HCT116 (cell line): Measurements from ENCODE around the gene ACSL5. TPM values are rescaled to one million over a fixed set of nuclear protein-coding genes. Genes with fewer than 3 reads are reported as not detected.

Experiments
- ATAC-seq: fragments of 200-7000 bp; cut with Tn5 transposase; 2 replicates; pipeline ENCODE4 v1.9.1; 2020; ENCODE audit warnings: mild to moderate bottlenecking, moderate library complexity
- BruUV-seq: library from RNA; stranded (reverse); fragments of 400-500 nt; replicated peaks from 2 replicates; lab custom pipeline; 2021; lab: Mats Ljungman, UMichigan
- CTCF ChIA-PET: fragments of 300-600 bp; sonication (Branson Sonifier 250); formaldehyde crosslinking; loops from one replicate; lab custom pipeline; 2021; ENCODE audit warnings: antibody characterized with exemption; lab: Charles Lee
- POLR2A ChIA-PET: fragments of 300-600, 350-600 bp; sonication (Branson Sonifier 250); formaldehyde crosslinking; loops from one replicate; lab custom pipeline; 2021; ENCODE audit warnings: antibody characterized with exemption; lab: Charles Lee
- RAD21 ChIA-PET, 2 experiments: fragments of 300-600 bp; sonication (Branson Sonifier 250); formaldehyde crosslinking; loops; one replicate each; lab custom pipeline; 2023; ENCODE audit warnings: low total read pairs in 2 of 2; ENCODE audit not compliant: uncharacterized antibody in 2 of 2, unreplicated experiment in 2 of 2, low non-redundant PET in 1 of 2; lab: Charles Lee
- DNase-seq: peaks from one replicate; pipeline ENCODE4 v3.0.0-alpha.2; 2010; ENCODE audit warnings: low read depth, low spot score
- H2AFZ ChIP-seq: fragments of 200-600 bp; shearing (Covaris generic), sonication (generic); 2 replicates; pipeline ENCODE4 v1.6.1; 2017; ENCODE audit warnings: low read depth, mixed run types, mixed read lengths, antibody characterized with exemption, low read length; ENCODE audit not compliant: poor library complexity, severe bottlenecking
- H3K27ac ChIP-seq: 2 replicates; pipeline ENCODE4 v1.5.1; 2012; ENCODE audit warnings: low read depth, low read length
- H3K27me3 ChIP-seq: fragments of 200-600 bp; sonication (generic); 2 replicates; pipeline ENCODE4 v1.6.1; 2016; ENCODE audit warnings: mixed run types, low read length, mixed read lengths; ENCODE audit not compliant: insufficient read depth
- H3K36me3 ChIP-seq, 2 experiments: fragments of 200-500 bp in 1 of 2; fragments of 200-600 bp in 1 of 2; sonication (Bioruptor generic) in 1 of 2; sonication (generic) in 1 of 2; 2 replicates each; pipeline versions ENCODE4 v1.5.1 to v1.6.1; 2014 to 2016; ENCODE audit warnings: low read length in 2 of 2, inconsistent platforms in 1 of 2, mixed read lengths in 1 of 2, mixed run types in 1 of 2; ENCODE audit not compliant: insufficient read depth in 2 of 2, control insufficient read depth in 1 of 2
- H3K4me1 ChIP-seq, 2 experiments: fragments of 200-600 bp in 1 of 2; sonication (generic) in 1 of 2; 2 replicates each; pipeline versions ENCODE4 v1.5.1 to v1.6.1; 2012 to 2017; ENCODE audit warnings: low read length in 2 of 2, inconsistent platforms in 1 of 2, mild to moderate bottlenecking in 1 of 2, mixed read lengths in 1 of 2, mixed run types in 1 of 2, moderate library complexity in 1 of 2; ENCODE audit not compliant: insufficient read depth in 2 of 2, control insufficient read depth in 1 of 2
- H3K4me2 ChIP-seq: fragments of 200-600 bp; sonication (generic); 2 replicates; pipeline ENCODE4 v1.6.1; 2017; ENCODE audit warnings: mixed run types, low read length, mixed read lengths
- H3K4me3 ChIP-seq, 2 experiments: fragments of 200-600 bp in 1 of 2; sonication (generic) in 1 of 2; replicated peaks in 1 of 2; 2 replicates each; pipeline ENCODE4 v1.5.1; 2011 to 2016; ENCODE audit warnings: low read length in 2 of 2, control low read depth in 1 of 2, low read depth in 1 of 2, mild to moderate bottlenecking in 1 of 2, mixed read lengths in 1 of 2, mixed run types in 1 of 2
- H3K79me2 ChIP-seq: fragments of 200-600 bp; sonication (generic); 2 replicates; pipeline ENCODE4 v1.6.1; 2017; ENCODE audit warnings: mild to moderate bottlenecking, mixed run types, low read length, moderate library complexity, mixed read lengths; ENCODE audit not compliant: insufficient read depth
- H3K9ac ChIP-seq: fragments of 200-600 bp; sonication (generic); 2 replicates; pipeline ENCODE4 v1.6.1; 2016; ENCODE audit warnings: low read length, mixed read lengths
- H3K9me2 ChIP-seq: fragments of 200-600 bp; sonication (generic), shearing (Covaris generic); 2 replicates; pipeline ENCODE4 v1.6.1; 2017; ENCODE audit warnings: mixed run types, mild to moderate bottlenecking, moderate library complexity; ENCODE audit not compliant: insufficient read depth
- H3K9me3 ChIP-seq, 2 experiments: fragments of 200-500 bp in 1 of 2; fragments of 200-600 bp in 1 of 2; sonication (Bioruptor generic) in 1 of 2; sonication (generic) in 1 of 2; 2 replicates each; pipeline ENCODE4 v1.6.1; 2014 to 2017; ENCODE audit warnings: low read length in 2 of 2, mixed read lengths in 2 of 2, inconsistent platforms in 1 of 2, low read depth in 1 of 2, mild to moderate bottlenecking in 1 of 2, mixed run types in 1 of 2, moderate library complexity in 1 of 2; ENCODE audit not compliant: control insufficient read depth in 1 of 2, insufficient read depth in 1 of 2
- H4K20me1 ChIP-seq: fragments of 200-600 bp; sonication (generic), shearing (Covaris generic); 2 replicates; pipeline ENCODE4 v1.6.1; 2017; ENCODE audit warnings: mixed run types, mild to moderate bottlenecking, moderate library complexity; ENCODE audit not compliant: insufficient read depth
- EGR1 ChIP-seq: IDR thresholded peaks from 2 replicates; pipeline ENCODE4 v1.6.1; 2012; ENCODE audit warnings: low read depth
- ELF1 ChIP-seq: IDR thresholded peaks from 2 replicates; pipeline ENCODE4 v1.6.1; 2012; ENCODE audit warnings: low read depth, borderline replicate concordance
- POLR2AphosphoS5 ChIP-seq: IDR thresholded peaks from 2 replicates; pipeline ENCODE4 v1.6.1; 2011; ENCODE audit warnings: mild to moderate bottlenecking, low read depth, low read length, moderate library complexity
- SIN3A ChIP-seq: IDR thresholded peaks from 2 replicates; pipeline ENCODE4 v1.6.1; 2012; ENCODE audit warnings: low read depth
- YY1 ChIP-seq: IDR thresholded peaks from 2 replicates; pipeline ENCODE4 v1.6.1; 2011; ENCODE audit warnings: low read length, low read depth, moderate library complexity, mild to moderate bottlenecking; ENCODE audit not compliant: insufficient replicate concordance; ENCODE audit errors: extremely low read depth
- intact Hi-C: fragments of 100-400 bp; cut with micrococcal nuclease; formaldehyde crosslinking; loops from 2 replicates; pipeline ENCODE4 v1.10.0; 2022
- total RNA-seq: library from RNA; stranded (reverse); gene quantifications from one replicate; pipeline ENCODE4 v1.2.1, GENCODE V29; 2021; ENCODE audit not compliant: unreplicated experiment

The ACSL5 gene
- total RNA-seq, 1 experiment from 2014 or later, result 195 TPM

GRCh38 chr10:112382515-112383235, 8.8 kb downstream of the ACSL5 start:
- TSS peak; percentile 57 for BruUV-seq
- H3K9me3 ChIP-seq, result no peaks in the 10 kb centered on the region
- H3K9me2 ChIP-seq, result no peaks in the 10 kb centered on the region
- no peak for DNase-seq
- peaks cover 0 to 10% of the 10 kb centered on the region in 2 experiments; a peak in 1 of 4 replicates for H3K36me3 ChIP-seq
- peaks cover 74% of the 10 kb centered on the region for H3K79me2 ChIP-seq
- H2AFZ ChIP-seq, result no peak overlapping the region
- POLR2A ChIA-PET, result interaction anchor here (0.8 to 9.8 kb wide), 13 partner anchors 9 to 110 kb away, joined by 3 to 134 read pairs (median 4); partner anchors contain the start of gene ACSL5
- CTCF ChIA-PET, result interaction anchor here (1.1 to 3.2 kb wide), 5 partner anchors 8 to 244 kb away, joined by 3 to 15 read pairs (median 4); partner anchors contain the start of gene ACSL5
- H3K4me2 ChIP-seq, result peak overlapping the region; percentile 66
- no peak for ATAC-seq
- no peaks in the 10 kb centered on the region for H4K20me1 ChIP-seq
- peak overlapping the region; percentile 62 for H3K9ac ChIP-seq
- peak; percentile 47 for TF ChIP-seq POLR2AphosphoS5
- no peak for TF ChIP-seq ELF1
- no peak for TF ChIP-seq EGR1
- H3K27me3 ChIP-seq, result no peaks in the 10 kb centered on the region
- RAD21 ChIA-PET, result interaction anchor here in 1 of 2 experiments (0.8 to 0.9 kb wide), 2 partner anchors 8 to 50 kb away, joined by 3 to 4 read pairs; no protein-coding TSS in a partner anchor
- H3K27ac ChIP-seq, result peak overlapping the region; percentile 77
- H3K4me1 ChIP-seq, result peaks cover 87 to 98% of the 10 kb centered on the region in 2 experiments
- intact Hi-C loops, result loop anchor here (5.0 to 10.0 kb wide), 2 partner anchors 572 to 1985 kb away; partner anchors contain the start of gene TCF7L2
- no peak overlapping the region for H3K4me3 ChIP-seq

GRCh38 chr10:112383325-112383724, 9.4 kb downstream of the ACSL5 start:
- POLR2A ChIA-PET, result interaction anchor here (0.7 to 9.8 kb wide), 15 partner anchors 9 to 1984 kb away, joined by 3 to 134 read pairs (median 4); partner anchors contain the start of gene ACSL5
- Histone ChIP-seq H3K4me3 (peak overlapping the region; percentile 2 to 35; a peak in 2 of 4 replicates), H3K4me1 (peaks cover 90 to 98% of the 10 kb centered on the region in 2 experiments), H3K79me2 (peaks cover 75% of the 10 kb centered on the region), H3K27ac (peak overlapping the region; percentile 77), H4K20me1 (no peaks in the 10 kb centered on the region), H3K9ac (peak overlapping the region; percentile 62), H3K36me3 (peaks cover 0 to 10% of the 10 kb centered on the region in 2 experiments; a peak in 1 of 4 replicates), H3K9me2 (no peaks in the 10 kb centered on the region), H3K9me3 (no peaks in the 10 kb centered on the region), H2AFZ (no peak overlapping the region), H3K27me3 (no peaks in the 10 kb centered on the region), H3K4me2 (peak overlapping the region; percentile 66)
- intact Hi-C loops, result loop anchor here (5.0 to 10.0 kb wide), 2 partner anchors 571 to 1986 kb away; partner anchors contain the start of gene TCF7L2
- ATAC-seq (peak; percentile 35), DNase-seq (peak; percentile 93)
- RAD21 ChIA-PET, result interaction anchor here in 1 of 2 experiments (0.8 to 0.9 kb wide), 2 partner anchors 8 to 51 kb away, joined by 3 to 4 read pairs; no protein-coding TSS in a partner anchor
- CTCF ChIA-PET, result interaction anchor here (1.1 to 3.2 kb wide), 5 partner anchors 9 to 245 kb away, joined by 3 to 15 read pairs (median 4); partner anchors contain the start of gene ACSL5
- TF ChIP-seq YY1 (peak; percentile 88), SIN3A (no peak), POLR2AphosphoS5 (peak; percentile 77)
- no TSS peak for BruUV-seq
